ENCODE data around the gene RBM3.

DNA sequence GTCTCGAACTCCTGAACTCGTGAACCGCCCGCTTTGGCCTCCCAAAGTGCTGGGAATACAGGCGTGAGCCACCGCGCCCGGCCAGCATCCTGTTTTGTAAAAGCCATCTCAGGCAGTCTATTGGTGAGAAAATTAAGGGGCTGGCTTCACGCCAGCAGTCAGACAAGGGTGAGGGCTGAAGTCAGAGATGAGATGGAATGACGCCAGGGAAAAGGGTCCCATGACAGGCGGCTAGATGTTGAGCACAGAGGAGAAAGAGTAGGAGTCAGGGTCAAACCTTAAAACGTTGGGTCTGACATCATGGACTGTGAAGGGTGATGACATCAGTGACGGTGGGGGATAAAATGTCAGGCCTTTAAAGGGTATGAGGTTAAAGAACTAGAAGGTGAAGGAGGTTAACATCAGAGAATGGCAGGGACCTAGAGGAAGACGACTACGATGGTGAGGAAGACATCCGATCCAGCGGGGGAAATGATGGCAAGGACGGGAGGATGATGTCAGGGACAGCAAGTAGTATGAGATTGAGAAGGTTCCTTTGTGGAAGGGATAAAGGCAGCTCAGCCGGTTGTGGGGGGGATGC, 504 bp upstream of the RBM3 start:
- no peak for TF ChIP-seq EZH2phosphoT487 (IDR thresholded peaks at IDR 0.05; ENCODE audit: low read depth, severe bottlenecking, unreplicated experiment)
- TF ChIP-seq, protein P1, sequence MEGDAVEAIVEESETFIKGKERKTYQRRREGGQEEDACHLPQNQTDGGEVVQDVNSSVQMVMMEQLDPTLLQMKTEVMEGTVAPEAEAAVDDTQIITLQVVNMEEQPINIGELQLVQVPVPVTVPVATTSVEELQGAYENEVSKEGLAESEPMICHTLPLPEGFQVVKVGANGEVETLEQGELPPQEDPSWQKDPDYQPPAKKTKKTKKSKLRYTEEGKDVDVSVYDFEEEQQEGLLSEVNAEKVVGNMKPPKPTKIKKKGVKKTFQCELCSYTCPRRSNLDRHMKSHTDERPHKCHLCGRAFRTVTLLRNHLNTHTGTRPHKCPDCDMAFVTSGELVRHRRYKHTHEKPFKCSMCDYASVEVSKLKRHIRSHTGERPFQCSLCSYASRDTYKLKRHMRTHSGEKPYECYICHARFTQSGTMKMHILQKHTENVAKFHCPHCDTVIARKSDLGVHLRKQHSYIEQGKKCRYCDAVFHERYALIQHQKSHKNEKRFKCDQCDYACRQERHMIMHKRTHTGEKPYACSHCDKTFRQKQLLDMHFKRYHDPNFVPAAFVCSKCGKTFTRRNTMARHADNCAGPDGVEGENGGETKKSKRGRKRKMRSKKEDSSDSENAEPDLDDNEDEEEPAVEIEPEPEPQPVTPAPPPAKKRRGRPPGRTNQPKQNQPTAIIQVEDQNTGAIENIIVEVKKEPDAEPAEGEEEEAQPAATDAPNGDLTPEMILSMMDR (IDR thresholded peaks at IDR 0.05; ENCODE audit: poor library complexity), result no peak
